HG03520 (cell line): ENCODE measurements around the gene WDHD1.
"Not testable (repeated sequence)": the region's sequence is repeated elsewhere in the genome, so short reads cannot be mapped to it uniquely, and the experiment has no call there.

Experiments used
- ATAC-seq: cut with Tn5 transposase; IDR thresholded peaks from one replicate; pipeline ENCODE4 v1.9.1; 2021; ENCODE audit warnings: mild to moderate bottlenecking, moderate library complexity; ENCODE audit not compliant: unreplicated experiment

Gene WDHD1

DNA sequence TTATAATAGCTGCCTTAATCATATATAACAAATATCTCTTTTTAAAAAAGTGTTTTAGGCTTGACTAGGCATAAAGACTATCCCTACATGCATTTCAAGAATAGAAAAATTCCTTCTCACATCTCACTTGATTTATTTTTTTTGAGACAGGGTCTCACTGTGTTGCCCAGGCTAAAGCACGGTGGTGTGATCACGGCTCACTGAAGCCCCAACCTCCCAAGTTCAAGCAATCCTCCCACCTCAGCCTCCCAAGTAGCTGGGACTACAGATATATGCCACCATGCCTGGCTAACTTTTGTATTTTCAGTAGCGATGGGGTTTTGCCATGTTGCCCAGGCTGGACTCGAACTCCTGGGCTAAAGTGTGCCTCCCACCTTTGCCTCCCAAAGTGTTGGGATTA is 59.4 kb downstream of the WDHD1 start:
- no peak for ATAC-seq

DNA sequence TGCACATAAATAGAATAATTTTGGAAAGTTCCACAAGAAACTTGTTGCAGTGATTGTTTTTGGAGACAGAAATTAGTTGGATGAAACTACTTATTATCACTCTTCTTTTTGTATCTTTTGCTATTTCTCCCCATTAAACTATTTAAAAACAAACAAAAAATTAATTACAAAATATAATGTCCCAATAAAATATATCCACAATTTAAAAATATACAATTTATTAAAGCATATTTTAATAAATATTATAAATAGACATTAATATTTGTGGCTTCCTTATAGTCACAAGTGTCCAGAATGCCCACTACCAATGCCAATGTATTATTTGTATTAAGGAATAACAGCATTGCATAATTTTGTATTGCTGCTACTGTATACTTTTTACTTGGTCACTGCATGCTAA is 71.8 kb downstream of the WDHD1 start:
- ATAC-seq: no peak

DNA sequence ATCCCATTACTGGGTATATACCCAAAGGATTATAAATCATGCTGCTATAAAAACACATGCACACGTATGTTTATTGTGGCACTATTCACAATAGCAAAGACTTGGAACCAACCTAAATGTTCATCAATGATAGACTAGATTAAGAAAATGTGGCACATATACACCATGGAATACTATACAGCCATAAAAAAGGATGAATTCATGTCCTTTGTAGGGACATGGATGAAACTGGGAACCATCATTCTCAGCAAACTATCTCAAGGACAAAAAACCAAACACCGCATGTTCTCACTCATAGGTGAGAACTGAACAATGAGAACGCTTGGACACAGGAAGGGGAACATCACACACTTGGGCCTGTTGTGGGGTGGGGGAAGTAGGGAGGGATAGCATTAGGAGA is 73.3 kb downstream of the WDHD1 start:
- ATAC-seq: not testable (repeated sequence)

DNA sequence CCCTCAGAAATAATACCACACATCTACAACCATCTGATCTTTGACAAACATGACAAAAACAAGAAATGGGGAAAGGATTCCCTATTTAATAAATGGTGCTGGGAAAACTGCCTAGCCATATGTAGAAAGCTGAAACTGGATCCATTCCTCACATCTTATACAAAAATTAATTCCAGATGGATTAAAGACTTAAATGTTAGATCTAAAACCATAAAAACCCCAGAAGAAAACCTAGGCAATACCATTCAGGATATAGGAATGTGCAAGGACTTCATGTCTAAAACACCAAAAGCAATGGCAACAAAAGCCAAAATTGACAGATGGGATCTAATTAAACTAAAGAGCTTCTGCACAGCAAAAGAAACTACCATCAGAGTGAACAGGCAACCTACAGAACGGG is 74.1 kb downstream of the WDHD1 start:
- not testable (repeated sequence) for ATAC-seq

DNA sequence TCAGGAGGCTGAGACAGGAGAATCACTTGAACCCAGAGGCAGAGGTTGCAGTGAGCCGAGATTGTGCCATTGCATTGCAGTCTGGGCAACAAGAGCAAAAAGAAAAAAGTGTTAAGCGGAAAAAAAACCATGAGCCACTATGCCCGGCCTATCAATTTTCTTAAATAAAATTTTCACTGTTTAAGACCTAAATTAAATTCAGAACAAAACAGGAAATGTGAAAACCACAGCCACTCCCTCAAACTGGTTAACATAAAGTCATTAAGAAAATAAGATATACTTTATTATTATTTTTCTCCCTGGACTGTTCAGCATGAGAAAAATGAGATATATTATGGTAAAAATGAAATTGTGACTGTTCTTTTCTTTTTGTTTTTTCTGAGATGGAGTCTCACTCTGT is 79.7 kb downstream of the WDHD1 start:
- ATAC-seq: no peak

DNA sequence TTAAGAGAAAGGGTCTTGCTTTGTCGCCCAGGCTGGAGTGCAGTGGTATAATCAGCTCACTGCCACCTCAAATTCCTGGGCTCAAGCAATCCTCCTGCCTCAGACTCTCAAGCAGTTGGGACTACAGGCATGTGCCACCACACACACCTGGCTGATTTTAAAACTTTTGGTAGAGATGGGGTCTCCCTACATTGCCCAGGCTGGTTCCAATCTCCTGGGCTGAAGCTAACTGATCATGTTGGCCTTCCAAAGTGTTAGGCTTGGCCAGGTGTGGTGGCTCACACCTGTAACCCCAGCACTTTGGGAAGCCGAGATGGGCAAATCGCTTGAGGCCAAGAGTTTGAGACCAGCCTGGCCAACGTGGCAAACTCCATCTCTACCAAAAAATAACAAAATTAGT is 80.4 kb downstream of the WDHD1 start:
- no peak for ATAC-seq

DNA sequence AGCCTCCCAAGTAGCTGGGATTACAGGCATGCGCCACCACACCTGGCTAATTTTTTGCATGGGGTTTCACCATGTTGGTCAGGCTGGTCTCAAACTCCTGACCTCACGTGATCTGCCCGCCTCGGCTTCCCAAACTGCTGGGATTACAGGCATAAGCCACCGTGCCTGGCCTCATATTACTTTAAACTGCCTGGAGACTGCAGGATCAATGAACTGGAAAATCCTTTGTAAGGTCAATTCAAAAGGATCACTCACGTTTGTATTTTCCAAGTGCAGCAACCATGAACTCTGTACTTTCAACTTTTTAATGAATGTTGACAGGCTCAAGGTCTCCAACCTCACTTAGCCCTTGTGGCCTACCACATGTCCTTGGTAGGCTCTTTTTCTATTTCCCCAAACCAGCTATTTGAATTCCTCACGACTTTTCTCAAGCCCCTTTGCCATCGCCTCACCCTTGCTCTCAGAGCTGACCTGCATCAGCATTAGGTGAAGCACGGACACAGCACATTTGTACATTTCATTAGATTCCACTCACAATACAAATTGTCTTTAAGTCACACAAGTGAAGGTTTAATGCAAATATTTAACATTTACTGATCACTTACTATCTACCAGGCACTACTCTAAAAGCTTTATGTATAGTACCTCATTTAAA is 82.0 kb downstream of the WDHD1 start:
- ATAC-seq: no peak

DNA sequence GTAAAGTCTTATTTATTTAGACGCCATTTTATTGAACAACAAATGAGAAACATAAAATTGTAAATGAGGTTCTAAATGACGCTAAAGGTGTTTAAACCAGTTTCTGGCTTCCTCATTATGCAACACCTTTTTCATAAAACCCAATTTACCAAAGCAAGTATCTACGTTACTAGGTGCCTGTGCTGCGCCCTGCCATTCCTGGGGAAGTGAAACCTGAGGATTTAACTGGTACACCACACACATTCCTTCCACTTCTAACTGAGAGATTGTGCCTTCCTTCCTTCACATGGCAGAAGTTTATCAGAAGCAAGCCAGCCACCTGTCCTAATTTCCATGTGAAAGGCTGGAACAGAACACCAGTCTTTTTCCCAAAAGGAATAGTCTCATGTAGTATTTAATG is 84.0 kb downstream of the WDHD1 start:
- no peak for ATAC-seq

DNA sequence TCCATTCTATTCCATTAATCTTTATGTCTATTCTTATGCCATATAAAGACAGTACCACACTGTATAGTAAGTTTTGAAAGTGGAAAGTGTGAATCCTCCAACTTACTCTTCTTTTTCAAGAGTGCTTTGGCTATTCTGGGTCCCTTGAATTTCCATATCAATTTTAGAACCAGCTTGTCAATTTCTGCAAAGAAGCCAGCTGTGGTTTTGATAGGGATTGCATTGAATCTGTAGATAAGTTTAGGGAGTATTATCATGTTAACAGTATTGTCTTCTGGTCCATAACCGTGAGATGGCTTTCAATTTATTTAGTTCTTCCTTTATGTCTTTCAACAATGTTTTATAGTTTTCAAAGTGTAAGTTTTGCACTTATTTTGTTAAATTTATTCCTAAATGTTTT is 90.1 kb downstream of the WDHD1 start:
- ATAC-seq: no peak

DNA sequence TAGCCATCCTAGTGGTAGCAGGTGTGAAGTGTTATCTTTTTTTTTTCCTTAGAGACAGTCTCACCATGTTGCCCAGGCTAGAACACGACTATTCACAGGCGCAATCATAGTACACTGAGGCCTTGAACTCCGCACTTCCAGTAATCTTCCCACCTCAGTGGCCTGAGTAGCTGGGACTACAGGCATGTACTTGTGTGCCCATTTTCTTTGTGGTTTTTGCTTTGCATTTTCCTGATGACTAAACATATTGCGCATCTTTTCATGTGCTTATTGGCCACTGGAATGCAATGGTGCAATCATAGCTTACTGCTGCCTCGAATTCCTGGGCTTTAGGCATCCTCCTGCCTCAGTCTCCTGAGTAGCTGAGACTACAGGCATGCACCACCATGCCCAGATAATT is 90.9 kb downstream of the WDHD1 start:
- no peak for ATAC-seq

DNA sequence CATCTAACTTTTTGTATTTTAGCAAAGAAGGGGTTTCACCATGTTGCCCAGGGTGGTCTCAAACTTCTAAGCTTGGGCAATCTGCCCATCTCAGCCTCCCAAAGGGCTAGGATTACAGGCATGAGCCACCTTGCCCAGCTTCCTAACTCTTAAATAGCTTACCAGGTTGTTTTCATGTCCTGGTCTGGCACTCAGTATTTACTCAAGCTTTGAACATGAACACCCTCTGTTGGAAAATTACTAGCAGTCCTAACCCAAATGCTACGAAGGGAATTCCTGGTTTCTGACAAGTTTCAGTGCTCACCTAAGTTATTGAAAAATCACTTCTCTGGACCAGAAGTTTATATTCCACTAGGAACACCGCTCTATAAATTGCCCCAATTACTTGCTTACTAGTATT is 91.8 kb downstream of the WDHD1 start:
- no peak for ATAC-seq

DNA sequence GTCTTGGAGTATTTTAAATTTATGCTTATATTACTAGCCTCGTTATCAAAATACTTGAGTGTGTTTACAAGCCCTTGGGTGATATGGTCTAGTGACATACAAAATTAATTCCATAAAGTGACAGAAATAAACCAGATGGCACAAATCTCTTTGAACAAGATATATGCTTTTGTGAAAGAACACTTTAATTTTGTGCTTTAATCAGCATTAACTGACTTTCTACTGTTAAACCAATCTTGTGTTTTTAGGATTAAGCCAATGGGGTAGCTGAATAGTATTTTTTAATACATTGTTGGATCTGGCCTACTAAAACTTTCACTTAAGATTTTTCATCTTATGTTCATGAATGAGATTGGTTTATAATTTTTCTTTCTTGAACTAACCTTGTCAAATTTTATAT is 93.9 kb downstream of the WDHD1 start:
- ATAC-seq: no peak

DNA sequence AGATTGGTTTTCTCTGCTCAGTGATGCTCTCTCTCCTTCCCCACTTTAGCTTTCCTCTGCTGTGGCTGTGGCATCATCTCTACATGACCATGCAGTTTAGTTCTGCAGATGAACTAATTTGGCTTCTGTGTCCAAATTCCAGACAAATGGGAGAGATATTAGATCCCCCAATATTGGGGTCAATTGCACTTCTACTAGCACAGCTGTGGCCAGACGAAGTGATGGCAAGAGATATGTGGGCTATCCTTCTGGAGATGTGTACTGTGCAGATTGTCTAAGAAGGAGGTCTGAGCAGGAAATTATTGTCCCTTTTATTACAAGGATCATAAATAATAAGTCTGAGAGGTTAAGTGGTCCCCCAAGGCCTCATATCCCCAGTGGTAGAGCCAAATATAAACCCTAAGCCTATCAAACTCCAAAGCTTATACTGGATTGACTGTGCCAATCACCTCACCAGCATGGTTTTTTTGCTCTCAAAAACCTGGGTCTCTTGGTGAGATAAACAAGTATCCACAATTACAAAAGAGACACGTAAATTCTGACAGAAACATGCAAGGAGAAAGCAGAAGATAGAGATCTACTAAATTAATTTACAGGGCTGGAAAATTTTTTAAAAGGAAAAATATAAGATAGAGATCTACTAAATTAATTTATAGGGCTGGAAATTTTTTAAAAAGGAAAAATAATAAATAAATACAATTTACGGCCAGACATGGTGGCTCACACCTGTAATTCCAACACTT is 95.1 kb downstream of the WDHD1 start:
- ATAC-seq: no peak

DNA sequence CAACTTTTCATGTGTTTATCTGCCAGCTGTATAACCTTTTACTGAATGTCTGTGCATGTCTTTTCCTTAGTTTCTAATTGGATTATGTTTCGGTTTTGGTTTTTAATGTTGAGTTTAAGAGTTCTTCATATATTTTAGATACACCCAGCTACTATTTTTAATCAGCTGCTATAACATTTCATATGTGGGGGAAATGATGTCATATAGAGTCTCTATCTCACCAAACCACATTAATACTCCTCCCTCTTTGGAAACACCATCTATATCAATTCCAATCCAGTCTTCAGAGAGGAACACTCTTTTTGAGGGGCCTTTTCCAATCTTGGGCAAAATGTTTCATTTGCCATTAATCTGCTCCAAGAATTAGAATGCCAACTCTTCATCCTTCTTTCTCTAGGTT is 95.8 kb downstream of the WDHD1 start:
- no peak for ATAC-seq

DNA sequence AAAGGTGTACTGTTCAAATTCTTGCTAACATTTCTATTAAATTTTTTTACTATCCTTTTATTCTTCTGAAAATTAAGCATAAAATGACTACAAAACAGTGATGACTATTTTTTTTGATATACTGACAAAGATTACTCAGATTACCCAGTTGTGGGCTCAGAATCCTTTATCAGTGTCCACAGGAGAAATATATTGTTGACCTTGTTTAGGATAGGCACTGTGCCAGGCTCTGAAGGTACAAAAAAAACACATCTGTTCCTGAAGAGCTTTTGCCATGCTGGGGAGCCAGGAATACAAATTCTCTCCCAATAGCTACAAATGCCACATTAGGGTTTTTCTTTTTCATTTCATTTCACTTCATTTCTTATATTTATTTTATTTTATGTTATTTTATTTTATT is 97.3 kb downstream of the WDHD1 start:
- no peak for ATAC-seq

DNA sequence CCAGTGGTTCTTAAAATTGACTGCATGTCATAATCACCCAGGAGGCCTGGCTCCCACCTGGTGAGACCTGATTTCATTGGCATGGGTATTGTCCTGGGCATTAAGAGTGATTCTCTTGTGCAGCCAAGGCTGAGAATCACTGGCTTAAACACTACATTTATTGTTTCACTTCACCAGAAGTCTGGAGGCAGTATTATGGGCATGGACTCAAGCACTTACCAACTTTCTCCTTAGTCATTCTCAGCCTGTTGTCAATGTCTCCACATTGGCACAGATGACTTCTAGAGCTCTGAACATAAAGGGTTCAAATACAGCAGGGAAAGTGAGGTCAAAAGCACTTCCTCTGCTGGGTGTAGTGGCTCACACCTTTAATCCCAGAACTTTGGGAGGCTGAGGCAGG is 98.7 kb downstream of the WDHD1 start:
- ATAC-seq: no peak

DNA sequence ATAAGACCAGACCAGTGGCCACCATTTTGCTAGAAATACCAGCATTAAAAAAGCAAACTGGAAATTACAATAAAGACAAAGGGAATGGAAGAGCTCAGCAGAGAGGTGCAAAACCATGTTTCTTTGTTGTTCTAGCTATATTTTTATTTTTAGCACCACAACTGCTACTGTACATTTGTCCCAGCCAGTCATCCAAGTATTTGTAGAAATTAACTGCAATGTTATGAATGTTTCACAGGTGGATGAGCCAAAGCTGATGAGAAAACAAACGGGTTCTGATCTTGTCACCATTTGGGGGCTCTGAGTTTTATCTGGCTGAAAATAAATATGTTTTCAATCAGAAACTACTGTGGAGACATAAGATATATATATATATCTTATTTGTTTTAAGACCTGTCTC is 99.3 kb downstream of the WDHD1 start:
- ATAC-seq: no peak

DNA sequence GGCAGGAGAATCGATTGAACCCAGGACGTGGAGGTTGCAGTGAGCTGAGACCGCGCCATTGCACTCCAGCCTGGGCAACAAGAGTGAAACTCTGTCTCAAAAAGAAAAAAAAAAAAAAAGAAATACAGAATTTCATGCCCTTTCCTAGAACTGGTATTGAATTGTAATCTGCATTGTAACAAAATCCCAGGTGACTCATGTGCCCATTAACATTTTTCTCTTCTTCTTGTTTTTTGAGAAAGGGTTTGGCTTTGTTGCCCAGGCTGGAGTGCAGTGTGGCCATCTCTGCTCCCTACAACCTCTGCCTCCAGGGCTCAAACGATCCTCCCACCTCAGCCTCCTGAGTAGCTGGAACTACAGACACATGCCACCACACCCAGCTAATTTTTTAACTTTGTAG is 100.3 kb downstream of the WDHD1 start:
- ATAC-seq: not testable (repeated sequence)

DNA sequence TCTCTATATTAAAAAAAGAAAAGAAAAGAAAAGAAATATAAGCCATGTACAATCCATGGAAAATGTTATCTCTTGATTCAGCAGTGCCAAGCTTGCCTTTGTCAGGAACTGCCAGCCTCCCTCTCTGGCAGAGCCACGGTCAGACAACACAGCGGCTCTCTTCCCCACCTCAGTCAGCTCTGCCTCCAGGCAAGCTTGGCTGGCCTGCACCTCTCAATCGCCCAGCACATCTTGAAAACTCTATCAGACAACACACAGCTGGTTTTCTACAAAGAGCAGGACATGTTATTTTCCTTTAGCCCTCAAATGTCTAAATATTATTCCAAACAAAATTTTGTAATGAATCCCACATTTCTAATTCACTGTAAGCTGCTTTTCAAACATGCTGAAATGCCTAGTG is 104.3 kb downstream of the WDHD1 start:
- no peak for ATAC-seq

DNA sequence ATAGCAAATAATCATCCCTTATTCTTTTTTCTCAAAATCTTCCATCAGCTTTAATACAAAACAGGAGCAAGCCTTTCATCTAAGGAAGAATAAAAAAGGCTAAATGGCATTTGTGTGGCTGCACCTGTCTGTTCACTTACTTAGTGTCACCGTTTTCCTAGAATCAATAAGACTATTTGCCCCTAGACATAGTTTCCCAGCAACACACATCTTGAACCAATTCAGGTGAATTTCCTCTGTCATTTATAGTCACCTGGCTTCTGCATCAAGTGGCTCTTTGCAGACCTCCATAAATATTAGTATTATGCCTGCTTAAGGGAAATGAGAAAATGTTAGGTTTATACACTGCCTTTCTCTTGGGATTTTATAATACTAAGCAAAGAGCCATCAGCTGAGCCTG is 106.8 kb downstream of the WDHD1 start:
- ATAC-seq: no peak

DNA sequence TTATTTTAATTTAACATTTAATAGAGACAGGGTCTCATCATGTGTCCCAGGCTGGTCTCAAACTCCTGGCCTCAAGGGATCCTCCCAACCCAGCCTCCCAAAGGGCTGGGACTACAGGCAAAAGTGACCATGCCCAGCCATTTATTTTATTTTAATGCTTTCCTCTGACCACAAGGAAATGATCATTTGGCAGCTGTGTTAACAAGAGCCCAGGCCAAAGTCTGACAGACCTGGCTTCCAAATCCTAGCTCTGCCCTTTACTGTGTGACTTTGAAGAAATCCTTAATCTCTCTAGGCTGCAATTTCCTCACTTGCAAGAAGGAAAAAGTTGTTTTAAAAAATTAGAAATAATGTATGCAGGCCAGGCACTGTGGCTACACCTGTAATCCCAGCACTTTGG is 107.6 kb downstream of the WDHD1 start:
- no peak for ATAC-seq

DNA sequence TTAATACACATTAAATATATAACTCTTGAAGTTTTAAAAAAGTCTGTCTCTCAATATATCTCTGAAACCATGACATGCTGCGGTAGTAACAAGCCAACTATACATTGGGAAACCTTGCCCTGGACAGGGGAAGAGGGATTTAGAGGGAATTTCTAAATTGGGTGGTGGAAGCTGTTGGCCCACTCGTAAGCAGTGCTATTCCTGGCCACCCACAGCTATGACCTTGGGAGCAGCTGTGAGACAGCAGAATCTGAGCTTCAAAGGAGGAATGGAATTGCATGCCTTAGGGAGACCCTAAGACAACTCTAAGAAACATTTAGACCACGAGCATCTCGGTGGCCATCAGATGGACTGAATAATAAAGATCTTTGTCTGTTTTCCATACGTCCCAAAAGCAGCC is 108.5 kb downstream of the WDHD1 start:
- no peak for ATAC-seq

DNA sequence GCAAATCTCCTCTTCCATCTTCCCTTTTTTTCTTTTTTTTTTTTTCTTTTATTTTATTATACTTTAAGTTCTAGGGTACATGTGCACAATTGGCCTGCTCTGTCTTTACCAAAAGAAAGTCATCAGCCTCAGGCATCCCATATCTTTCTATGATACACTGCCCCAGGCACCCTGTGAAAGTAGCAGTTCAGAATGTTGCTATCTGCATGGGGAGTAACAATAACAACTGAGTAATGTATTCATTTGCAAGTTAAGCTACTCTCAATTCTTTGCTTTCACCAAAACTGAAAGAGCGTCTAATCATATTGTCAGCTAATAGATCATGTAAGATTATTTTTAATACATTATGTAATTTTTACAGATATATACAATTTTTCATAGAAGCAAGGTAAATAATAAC is 110.8 kb downstream of the WDHD1 start:
- no peak for ATAC-seq
